GM11168 (cell line): ENCODE measurements around the gene ASXL1.
"Not testable (repeated sequence)": the region's sequence is repeated elsewhere in the genome, so short reads cannot be mapped to it uniquely, and the experiment has no call there.

Experiments
- in situ Hi-C: fragments of 300-500 bp; cut with MboI; formaldehyde crosslinking; loops from one replicate; pipeline ENCODE4 v1.12.0; 2022; ENCODE audit warnings: low sequenced_read_pairs; ENCODE audit not compliant: unreplicated experiment

The ASXL1 gene

DNA sequence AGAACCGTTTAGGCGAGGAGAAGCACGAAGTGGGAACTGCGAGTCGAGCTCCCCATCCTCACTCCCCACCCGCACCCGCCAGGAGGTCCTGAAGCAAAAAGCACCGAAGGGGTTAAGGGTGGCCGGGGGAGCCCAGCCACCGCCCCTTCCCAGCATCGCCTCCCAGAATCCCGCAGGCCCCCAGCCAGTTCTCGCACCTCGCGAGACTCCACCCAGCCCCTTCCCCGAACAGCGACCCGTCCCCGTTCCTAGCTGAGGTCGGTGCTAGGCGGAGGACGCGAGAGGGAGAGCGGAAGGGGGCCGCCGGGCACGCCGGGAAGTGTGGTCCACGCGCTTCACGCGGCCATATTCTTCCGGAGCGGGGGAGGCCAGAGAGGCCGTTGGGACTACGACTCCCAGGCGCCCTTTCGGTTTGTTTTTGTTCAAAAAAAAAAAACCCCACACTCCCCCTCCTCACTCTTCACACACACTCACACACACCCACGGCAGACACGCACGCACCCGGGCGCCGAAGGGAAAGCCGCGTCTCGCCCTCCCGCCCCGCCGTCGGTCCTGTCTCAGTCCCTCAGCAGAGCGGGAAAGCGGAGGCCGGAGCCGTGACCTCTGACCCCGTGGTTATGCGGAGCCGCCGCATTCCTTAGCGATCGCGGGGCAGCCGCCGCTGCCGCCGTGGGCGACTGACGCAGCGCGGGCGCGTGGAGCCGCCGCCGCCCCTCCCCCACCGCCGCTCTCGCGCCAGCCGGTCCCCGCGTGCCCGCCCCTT is at the start of gene ASXL1:
TSS of gene ASXL1 (plus strand) at position 463 of the 763 bp plus-strand sequence. CDS start 445 bp downstream, outside the sequence.
- in situ Hi-C loops: no loop called here

DNA sequence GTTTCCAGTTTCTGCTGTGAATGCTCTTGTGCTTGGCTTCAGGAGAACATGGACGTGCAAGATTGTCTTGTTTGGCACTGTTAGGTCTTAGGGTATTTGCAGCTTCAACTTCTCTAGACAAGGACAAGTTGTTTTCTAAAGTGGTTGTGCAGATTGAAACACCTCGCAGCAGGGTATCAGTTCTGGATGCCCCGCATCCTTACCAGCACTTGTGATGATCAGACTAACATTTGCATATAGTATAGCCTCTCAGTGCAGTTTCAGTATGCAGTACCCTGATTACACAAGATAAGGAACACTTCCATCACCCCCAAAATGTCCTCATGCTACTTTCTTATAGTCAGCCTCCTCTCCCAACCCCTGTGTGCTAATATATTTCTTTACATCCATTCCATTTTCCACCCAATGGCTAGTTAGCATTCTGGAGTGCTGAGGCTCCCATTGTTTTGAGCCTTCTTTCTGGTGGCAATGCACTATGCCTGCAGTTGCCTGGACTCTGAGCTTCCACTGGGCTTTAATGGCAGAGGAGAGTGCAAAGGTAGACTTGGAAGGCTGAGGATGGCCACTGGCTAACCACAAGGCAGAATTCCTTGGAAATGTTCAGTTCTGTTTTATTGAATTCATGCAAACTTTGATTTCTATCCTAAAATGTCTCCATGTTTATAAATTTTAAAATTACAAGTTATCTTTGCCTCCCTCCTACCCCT is 45.3 kb upstream of the ASXL1 start:
- in situ Hi-C loops: no loop called here

DNA sequence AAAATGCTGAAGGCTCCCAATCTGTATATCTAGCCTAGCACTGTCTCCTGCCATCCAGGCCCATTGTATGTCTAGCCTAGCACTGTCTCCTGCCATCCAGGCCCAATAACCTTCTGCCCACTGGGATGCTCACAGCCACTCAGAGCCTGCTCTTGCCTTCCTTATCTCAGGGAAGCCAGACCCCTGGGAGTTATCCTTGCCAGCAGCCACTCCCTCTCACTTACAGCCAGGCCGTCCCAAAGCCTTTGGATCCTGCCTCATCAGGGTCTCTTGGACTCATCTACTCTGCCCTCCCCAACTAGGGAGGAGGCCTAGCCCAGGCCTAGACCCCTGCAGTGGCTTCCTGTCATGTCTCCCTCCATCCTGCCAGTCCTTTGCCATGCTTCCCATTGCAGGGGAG is 43.4 kb upstream of the ASXL1 start:
- in situ Hi-C loops: no loop called here

DNA sequence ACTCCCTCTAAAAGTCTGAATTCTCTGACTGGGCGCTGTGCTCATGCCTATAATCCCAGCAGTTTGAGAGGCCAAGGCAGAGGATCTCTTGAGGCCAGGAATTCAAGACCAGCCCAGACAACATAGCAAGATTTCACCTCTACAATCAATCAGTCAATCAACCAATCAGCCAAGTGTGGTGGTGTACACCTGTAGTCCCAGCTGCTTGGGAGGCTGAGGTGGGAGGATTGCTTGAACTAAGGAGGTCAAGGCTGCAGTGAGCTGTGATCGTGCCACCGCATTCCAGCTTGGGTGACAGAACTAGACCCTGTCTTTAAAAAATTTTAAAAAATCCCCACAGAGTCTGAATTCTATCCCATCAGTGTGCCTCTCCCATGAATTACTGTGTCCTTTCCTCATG is 42.7 kb upstream of the ASXL1 start:
- in situ Hi-C loops: no loop called here

GRCh38 chr20:32315891-32316290 is 42.2 kb upstream of the ASXL1 start:
- in situ Hi-C loops: no loop called here

GRCh38 chr20:32316667-32317066 is 41.5 kb upstream of the ASXL1 start:
- in situ Hi-C loops: no loop called here

GRCh38 chr20:32319100-32319499 is 39.0 kb upstream of the ASXL1 start:
- in situ Hi-C loops: no loop called here

DNA sequence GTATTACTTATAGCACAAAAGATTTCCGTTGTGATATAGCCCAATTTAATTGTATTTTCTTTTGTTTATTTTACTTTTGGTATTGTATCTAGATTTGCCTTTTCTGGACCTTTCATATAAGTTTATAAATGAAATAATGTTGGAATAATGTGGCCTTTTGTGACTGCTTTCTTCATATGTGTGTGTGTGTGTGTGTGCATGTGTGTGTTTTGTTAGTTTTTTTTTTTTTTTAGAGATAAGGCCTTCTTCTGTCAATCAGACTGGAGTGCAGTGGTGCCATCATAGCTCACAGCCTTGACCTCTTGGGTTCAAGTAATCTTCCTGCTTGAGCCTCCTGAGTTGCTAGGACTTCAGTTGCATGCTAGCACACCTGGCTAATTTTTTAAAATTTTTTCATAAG is 37.8 kb upstream of the ASXL1 start:
- in situ Hi-C loops: no loop called here

GRCh38 chr20:32321390-32321789 is 36.7 kb upstream of the ASXL1 start:
- in situ Hi-C loops: no loop called here

DNA sequence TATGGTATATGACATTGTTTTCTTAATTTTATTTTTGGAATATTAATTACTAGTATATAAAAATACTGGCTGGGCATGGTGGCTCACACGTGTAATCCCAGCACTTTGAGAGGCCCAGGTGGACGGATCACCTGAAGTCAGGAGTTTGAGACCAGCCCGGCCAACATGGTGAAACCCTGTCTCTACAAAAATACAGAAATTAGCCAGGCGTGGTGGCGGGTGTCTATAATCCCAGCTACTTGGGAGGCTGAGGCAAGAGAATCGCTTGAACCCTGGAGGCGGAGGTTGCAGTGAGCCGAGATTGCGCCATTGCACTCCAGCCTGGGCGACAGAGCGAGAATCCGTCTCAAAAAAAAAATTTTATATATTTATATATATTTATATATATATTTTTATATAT is 35.9 kb upstream of the ASXL1 start:
- in situ Hi-C loops: not testable (repeated sequence)

DNA sequence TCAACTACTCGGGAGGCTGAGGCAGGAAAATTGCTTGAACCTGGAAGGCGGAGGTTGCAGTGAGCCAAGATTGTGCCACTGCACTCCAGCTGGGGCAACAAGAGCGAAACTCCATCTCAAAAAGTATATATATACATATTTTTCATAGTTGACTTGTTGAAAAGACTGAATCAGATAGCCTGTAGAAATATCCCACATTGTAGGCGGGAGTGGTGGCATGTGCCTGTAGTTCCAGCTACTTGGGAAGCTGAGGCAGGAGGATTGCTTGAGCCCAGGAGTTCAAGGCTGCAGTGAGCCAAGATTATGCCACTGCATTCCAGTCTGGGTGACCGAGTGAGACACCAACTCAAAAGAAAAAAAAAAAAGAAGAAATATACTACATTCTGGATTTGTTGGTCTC is 34.4 kb upstream of the ASXL1 start:
- in situ Hi-C loops: not testable (repeated sequence)

DNA sequence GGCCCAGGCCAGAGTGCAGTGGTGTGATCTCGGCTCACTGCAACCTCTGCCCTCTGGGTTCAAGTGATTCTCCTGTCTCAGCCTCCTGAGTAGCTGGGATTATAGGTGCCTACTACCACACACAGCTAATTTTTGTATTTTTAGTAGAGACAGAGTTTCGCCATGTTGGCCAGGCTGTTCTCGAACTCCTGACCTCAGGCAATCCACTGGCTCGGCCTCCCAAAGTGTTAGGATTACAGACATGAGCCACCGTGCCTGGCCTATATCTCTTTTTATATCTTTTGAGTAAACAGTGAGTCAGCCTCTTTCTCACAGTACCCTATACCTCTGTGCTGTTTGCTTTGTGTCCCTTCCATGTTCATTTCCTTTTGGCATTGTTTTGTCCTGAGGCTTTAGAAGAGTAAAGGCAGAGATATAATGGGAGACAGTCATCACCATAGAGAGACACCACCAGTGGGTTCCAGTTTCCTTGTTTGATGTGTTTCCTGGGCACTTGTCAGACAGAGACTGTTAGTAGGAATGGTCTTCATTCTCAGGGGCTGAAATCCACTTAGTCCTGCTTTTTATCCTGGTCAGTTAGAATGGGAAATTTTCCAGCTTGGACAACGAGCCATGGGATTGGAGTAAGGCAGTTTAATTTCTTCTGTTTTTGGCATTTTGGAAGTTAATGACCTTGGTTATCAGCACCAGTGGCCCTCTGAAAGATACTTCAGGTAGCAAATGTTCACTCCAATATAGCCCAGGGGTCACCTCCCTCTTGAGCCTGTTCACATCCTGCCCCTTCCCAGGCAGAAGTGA is 32.2 kb upstream of the ASXL1 start:
- in situ Hi-C loops: no loop called here

DNA sequence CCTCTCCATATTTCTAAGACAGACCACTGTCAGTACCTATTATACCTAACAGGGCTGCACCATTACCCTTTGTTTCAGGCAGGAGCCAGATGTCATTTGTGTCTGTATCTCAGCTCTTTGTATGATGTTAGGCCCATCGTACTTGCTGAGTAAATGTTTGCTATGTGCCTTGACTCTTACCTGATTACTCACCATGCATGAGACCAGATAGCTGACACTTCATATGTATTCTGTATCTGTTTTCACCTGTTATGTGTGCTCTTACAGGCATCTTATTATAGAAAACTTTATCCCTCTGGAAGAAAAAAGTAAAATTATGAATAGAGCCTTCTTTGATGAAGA is 31.7 kb upstream of the ASXL1 start:
- in situ Hi-C loops: no loop called here

GRCh38 chr20:32327087-32327681 is 30.9 kb upstream of the ASXL1 start:
- in situ Hi-C loops: no loop called here

GRCh38 chr20:32329817-32330554 is 28.1 kb upstream of the ASXL1 start:
- in situ Hi-C loops: no loop called here

DNA sequence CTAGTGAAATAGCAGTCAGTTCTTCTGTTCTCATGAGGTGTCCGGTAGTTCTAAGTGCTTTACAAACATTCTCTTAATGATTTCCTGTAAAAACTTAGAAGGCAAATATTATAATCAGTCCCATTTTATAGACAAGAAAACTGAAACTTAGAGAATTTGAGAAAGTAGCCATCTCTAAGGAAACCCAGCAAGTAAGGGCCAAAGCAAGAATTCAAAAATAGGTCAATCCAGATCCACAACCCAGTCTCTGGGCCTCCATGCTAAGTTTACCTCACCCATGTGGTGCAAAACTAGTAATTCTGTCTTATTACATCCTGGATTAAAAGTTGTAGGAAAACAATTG is 27.6 kb upstream of the ASXL1 start:
- in situ Hi-C loops: no loop called here

DNA sequence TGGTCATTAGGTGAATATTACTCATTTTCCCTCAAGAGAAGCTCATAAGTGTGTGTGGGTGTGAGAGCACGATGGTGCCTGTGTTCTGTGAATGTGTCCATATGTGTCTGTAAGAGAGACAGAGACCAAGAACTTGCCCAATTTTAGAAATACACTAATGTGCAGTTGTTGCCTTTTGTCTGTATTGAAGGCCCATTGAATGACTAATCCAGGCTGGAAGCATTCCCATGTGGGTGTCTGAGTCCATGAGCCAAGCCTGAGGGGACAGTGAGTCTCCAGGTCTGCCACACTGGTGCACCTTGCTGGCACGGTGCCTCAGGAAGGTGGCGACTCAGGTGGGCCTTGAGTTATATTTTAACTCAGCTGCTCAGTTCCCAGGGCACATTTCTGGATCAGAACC is 25.5 kb upstream of the ASXL1 start:
- in situ Hi-C loops: no loop called here

DNA sequence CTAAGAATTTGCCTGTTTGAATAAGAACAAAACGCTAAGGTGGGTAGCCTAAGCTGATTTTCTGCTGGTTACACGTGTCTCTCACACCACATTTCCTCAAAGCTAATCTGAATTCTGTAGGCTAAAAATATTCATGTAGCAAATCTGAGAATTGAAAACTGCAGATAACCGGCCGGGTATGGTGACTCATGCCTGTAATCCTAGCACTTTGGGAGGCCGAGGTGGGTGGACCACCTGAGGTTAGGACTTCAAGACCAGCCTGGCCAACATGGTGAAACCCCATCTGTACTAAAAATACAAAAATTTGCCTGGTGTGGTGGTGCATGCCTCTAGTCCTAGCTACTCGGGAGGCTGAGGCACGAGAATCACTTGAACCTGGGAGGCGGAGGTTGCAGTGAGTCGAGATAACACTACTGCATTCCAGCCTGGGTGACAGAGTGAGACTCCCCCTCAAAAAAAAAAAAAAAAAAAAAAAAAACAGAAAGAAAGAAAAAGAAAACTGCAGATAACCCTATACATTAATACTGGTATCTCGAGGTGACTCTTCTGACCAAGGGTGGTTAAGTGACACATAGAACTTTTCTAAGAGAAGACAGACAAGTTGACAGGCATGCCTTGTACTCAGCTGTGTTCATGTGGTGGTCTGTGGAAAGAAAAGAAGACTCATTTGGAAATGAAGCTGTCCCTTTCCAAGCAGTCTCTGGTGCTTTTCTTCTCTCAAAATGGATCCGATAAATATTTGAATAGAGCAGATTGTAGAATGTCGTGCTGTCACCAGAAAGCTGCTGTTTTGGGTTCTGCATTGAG is 24.7 kb upstream of the ASXL1 start:
- in situ Hi-C loops: no loop called here
